Right ventricle myocardium superior (tissue), 1 donor: ENCODE results near the gene ZNF417. TPM values are rescaled to one million over a fixed set of nuclear protein-coding genes. Genes with fewer than 3 reads are reported as not detected.
"Not testable (repeated sequence)": the region's sequence is repeated elsewhere in the genome, so short reads cannot be mapped to it uniquely, and the experiment has no call there.

ENCODE experiments used
- ATAC-seq: fragments of 200-7000 bp; cut with Tn5 transposase; one replicate; pipeline ENCODE4 v1.9.1; 2020; ENCODE audit warnings: mild to moderate bottlenecking; ENCODE audit not compliant: poor library complexity
- DNase-seq: peaks from one replicate; pipeline ENCODE4 v3.0.0-alpha.2; 2020
- intact Hi-C: fragments of 100-400 bp; cut with DNase I; formaldehyde crosslinking; loops from one replicate; pipeline ENCODE4 v1.11.2; 2022
- long read RNA-seq: library from polyadenylated mRNA; unstranded; transcript quantifications from one replicate; pipeline ENCODE4 v2.0.0, GENCODE V29; 2021
- total RNA-seq: library from RNA; stranded (reverse); fragmentation: NEBNext Ultra II Directional; extraction: Animal tissue kit (Norgen Biotek cat#: 25700); gene quantifications from one replicate; pipeline ENCODE4 v1.2.1, GENCODE V29; 2021
- donor health status: DM: no; HTN: yes; CAD: no; lungs with severe emphysema.

ZNF417 gene
- total RNA-seq, result 10.0 TPM
- long read RNA-seq, partial matches to known transcripts, result 0 of 3 reads
- long read RNA-seq, other reads (novel, unspliced or antisense), result 1 of 3 reads

DNA sequence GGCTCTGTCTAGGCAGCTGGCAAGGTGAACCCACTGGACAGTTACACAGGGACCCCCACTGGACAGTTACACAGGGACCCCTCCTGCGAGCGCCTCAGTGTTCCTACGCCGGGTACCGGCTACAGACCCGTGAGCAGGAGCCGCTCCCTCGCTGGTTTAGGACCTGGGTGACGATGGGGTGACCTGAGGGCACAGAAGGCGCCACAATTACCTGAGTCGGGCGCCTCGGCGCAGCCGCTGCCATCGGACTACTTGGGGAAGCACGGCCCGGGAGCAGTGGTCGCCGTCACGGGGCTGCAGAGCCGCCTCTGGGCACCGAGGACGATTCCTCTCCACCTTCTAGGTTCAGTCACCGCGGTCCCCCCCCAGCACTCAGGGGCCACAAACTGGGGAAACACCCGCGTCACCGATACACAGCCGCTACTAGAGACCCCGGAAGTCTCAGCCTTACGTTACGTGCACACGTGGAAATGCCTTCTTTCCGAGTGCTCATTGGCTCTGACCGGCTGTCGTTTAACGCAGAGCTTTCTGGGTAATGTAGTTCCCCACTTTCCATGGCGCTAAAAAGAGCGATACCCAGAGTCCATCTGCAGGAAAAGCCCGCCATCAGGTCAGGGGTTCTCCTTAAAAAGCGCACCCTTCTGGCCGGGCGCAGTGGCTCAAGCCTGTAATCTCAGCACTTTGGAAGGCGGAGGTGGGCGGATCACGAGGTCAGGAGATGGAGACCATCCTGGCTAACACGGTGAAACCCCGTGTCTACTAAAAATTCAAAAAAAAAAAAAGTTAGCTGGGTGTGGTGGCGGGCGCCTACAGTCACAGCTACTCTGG is at the start of gene ZNF417:
Gene ZNF417 (minus strand): TSS at position 425 of the 828 bp plus-strand sequence. CDS start 181 bp downstream, at position 244.
- intact Hi-C loops, result not testable (repeated sequence)
- peak; percentile 100 for ATAC-seq
- DNase-seq, result peak; percentile 83

DNA sequence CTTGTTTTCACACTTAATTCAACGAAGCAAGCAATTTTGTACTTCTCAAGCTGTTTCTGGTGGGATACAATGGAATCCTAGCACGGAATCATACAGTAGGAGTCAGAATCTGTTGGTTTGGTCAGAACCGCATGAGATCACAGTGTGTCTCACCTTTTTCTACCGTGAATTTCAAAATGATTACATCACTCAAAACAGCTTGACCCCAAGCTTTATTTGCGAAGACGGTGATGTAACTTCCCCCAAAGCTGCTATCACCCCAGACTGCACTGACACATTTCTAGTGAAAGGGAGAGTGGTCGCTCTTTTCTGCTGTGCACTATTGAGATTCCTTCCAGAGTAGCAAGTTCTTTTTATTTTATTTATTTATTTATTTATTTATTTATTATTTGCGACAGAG is 48.4 kb upstream of the ZNF417 start:
- no peak for ATAC-seq
- DNase-seq, result no peak
- intact Hi-C loops, result no loop called here

DNA sequence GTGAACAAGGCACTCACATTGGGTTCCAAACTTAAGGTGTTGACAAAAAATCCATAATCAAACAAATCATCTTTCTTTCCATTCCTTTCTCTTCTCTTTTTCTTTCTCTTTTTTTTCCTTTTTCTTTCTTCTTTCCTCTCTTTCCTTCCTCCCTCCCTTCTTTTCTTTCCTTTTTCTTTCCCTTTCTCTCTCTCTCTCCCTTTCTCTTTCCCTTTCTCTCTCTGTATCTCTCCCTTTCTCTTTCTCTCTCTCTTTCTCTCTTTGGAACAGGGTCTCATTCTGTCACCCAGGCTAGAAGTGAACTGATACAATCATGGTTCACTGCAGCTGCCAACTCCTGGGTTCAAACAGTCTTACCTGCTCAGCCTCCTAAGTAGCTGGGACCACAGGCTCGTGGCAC is 45.4 kb upstream of the ZNF417 start:
- DNase-seq (no peak), ATAC-seq (no peak)
- intact Hi-C loops, result no loop called here

DNA sequence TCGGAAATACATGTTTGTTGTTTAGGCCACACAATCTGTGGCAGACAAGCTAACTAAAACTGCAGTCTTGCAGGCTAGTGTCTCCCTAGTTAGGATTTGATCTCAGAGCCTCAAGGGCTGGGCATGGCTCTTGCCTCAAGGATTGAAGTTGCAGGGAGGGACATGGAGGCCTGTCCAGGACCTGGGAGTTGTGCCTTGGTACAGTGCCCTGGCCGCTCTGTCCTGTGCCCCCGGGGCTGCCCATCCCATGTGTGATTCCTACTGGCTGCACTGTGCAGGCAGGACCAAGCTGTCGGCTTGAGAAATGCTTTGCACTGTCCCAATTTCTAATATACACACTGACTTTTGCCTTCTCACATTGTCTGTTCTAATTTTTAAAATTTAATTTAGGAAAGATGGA is 38.6 kb upstream of the ZNF417 start:
- intact Hi-C loops, result no loop called here
- ATAC-seq, result no peak
- DNase-seq, result no peak

DNA sequence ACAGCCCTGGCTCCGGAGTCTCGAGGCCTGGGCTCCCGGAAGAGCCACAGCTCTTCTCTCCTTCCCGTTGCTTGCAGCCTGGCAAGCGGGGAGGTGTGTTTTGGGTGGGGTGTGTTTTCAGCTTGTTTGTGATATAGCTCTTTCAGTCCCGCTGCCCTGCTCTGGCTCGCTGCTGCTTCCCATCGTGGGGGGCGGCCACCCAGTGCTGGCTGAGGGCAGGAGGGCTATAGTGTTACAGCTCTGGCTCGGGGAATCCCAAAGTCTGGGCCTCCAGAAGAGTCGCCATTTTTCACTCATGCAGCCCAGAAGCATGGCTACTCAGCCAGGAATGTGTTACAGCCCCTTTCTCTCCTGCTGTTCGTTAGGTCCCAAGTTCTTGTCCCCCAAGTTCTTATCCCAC is 33.3 kb upstream of the ZNF417 start:
- ATAC-seq (no peak), DNase-seq (no peak)
- intact Hi-C loops, result no loop called here

DNA sequence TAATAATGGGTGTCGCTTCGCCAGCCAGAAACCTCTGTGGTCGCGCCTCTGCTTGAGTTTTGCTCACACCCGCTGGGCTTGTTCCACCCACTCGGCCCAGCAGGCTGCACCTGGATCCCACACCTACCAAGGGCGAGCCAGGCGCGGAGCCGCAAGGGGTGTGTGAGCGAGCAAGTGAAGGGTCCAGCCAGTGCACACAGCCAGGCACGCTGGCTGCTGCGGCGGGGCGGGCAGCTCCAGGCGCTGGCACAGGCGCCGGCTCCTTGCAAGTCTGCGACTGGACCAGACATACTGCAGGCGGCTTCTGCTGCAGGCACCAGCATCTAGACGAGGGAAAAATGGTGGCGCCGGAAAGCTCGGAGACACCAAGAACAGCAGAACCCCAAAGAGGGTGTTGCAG is 32.9 kb upstream of the ZNF417 start:
- DNase-seq (no peak), ATAC-seq (no peak)
- intact Hi-C loops, result no loop called here

DNA sequence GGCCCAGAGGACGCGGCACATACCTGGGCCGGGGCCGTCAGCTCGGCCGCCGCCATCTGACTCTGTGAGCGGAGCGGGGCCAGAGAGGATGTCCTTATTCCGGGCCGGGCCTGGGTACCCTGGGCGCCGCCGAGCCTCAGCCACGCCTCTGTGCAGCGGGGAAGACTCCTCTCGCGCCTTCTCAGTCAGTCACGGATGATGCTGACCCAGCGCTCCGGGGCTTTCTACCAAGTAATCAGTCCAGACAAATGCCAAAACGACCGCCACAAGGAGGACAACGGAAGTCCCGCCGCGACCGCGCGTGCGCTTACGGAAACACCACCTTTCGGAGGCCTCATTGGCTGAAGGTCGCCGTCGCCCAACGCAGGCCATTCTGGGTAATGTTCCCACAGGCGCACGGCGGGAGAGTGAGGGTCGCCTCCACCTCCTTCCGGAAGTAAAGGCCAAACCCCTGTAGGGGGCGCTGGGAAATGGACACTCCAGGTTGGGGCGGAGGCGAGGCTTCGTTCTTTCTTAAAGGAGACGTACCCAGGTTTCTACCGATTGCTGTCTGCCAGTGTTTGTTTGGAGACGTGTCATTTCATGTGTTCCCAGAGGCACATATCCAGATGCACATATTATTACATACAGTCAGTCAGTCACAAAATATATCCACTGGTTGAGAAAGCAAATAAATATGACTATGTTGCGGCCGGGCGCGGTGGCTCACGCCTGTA is 31.2 kb upstream of the ZNF417 start, which contains the start of gene ZNF256:
Gene ZNF256 (minus strand): TSS at position 288 of the 716 bp plus-strand sequence. CDS start 232 bp downstream, at position 56.
- intact Hi-C loops, result no loop called here
- DNase-seq (peak; percentile 98), ATAC-seq (peak; percentile 99)

DNA sequence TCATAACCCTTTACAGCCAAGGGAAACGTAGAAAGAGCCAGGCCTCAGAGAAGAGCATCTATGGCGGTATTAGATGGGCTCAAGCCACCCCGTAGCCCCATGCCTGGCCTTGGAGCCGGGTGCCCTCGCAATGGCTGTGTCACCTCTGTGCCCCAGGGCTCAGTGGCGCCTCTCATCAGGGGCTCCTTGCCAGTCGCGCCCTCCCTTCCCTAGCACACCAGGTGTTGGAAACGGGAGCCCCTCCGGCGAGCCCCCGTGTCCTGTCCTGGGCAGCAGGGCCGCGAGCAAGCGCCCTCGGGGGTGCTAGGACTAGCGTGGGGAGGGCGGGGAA is 30.7 kb upstream of the ZNF417 start:
- intact Hi-C loops, result no loop called here
- DNase-seq (no peak), ATAC-seq (peak; percentile 4)

DNA sequence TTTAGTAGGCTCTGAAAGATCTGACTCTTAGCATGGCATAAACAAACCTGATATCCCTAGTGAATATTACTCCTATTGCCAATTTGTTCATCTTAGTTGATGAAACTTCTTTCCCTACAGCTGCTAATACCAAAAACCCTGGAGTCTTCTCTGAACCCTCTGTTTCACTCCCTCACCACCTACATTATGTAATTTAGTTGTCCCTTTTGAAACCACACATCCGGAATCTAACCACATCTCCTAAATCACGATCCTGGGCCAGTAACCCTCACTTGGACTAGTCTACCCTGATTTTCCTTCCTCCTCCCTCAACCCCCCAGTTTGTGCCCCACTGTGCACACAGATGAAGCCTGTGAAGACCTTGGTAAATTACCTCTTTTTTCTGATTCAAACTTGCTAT is 29.9 kb upstream of the ZNF417 start:
- intact Hi-C loops, result no loop called here
- no peak for DNase-seq
- no peak for ATAC-seq

DNA sequence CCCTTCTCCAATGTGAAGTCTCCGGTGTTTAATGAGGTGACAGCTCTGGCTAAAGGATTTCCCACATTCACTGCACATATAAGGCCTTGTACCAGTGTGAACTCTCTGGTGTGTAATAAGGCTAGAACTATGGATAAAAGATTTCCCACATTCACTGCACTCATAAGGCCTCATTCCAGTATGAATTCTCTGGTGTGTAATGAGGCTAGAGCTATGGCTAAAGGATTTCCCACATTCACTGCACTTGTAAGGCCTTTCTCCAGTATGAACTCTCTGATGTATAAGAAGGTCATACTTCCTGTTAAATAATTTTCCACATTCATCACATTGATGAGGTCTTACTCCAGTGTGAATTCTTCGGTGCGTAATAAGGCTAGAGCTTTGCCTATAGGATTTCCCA is 25.2 kb upstream of the ZNF417 start:
- no peak for ATAC-seq

DNA sequence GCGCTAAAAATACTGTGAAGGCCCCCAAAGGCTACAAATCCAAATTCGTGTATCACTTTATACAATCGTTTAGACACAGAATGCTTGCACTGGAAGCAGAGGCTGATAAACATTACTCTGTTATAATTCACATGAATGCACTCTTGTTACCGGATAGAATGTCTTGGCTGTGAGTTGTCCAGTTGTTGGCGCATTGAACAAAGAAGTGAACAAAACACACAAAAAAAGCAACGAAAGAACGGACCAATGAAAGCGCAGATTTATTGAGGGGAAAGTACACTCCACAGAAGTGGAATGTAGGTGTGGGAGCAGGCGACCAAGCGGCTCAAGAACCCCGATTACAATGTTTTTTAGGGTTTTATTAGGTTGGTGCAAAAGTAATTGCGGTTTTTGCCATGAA is 19.3 kb upstream of the ZNF417 start:
- intact Hi-C loops, result no loop called here
- ATAC-seq (no peak), DNase-seq (no peak)

More for the DNA sequence above, 25.2 kb upstream of the ZNF417 start:
- intact Hi-C loops, result no loop called here
- no peak for DNase-seq

DNA sequence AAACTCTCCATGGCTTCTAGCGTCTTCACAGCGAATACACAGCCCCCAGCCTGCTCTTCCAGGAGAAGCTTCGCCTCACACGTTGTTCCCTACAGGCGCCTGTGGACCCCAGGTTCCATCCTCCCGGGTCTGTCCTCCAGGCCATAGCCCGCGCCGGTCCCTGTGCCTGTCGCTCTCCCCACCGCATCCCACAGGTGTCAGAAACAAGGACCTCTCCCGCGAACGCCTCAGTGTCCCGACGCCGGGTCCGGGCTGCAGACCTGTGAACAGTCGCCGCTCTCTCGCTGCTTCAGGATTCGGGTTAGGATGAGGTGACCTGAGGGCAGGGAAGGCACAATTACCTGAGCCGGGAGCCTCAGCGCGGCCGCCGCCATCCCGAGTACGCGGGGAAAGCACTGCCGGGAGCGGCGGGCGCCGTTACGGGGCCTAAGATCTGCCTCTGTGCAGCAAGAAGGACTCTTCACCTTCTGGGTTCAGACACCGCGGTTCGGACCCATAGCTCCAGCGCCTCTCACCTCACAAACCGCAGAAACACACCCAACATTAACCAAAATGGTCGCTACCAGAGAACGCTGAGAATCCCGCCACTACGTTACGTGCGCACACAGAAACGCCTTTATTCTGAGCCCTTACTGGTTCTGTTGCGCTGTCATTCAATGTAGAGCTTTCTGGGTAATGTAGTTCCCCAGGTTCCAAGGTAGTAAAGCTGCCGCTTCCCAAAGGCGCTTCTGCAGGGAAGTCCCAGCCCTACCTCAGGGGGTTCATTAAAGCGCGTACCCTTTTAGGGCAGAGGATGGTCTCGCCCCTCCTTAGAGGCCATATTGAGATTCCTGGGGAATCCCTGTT is 18.7 kb upstream of the ZNF417 start, which contains the start of gene ZNF418:
Gene ZNF418 (minus strand): TSS at position 583 of the 846 bp plus-strand sequence. CDS start 1,580 bp downstream, outside the sequence.
- ATAC-seq, result peak; percentile 98
- DNase-seq, result peak; percentile 52
- intact Hi-C loops, result no loop called here

DNA sequence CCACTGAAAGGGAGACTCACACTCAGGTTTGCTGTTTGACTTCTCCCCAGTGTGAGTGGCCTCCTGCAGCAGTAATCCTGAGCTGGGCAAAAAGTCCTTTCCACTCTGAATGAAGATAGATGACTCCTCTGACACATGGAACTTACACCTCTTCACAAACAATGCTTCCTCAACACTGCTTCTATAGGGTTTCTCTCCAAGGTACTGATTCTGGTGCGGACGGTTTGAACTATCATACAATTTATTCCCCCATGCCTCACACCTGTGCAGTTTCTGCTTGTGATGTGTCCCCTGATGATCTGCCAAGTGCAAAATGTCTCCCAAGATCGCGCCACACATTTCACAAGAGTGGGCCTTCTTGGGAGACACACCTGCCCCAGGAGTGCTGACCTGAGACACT is 11.2 kb upstream of the ZNF417 start:
- intact Hi-C loops, result no loop called here
- DNase-seq (no peak), ATAC-seq (no peak)

DNA sequence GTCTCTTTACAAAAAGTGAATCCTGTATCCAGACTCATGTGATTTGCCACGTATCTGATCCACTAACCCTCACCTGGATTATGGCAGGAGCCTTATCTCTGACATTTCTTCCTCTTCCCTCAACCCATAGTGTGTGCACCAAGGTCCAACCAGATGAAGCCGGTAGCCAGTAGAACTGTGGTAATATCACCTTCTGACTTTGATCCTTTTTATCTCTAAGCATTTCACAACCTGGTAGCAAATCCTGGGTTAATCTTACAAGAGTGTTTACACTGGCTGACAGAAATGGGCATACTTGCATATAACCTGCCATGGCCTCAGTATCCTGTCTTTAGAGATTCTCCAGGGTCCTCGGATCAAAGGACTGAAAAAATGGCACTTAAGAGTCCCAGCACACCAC is 1.9 kb downstream of the ZNF417 start:
- ATAC-seq (no peak), DNase-seq (no peak)
- intact Hi-C loops, result no loop called here

DNA sequence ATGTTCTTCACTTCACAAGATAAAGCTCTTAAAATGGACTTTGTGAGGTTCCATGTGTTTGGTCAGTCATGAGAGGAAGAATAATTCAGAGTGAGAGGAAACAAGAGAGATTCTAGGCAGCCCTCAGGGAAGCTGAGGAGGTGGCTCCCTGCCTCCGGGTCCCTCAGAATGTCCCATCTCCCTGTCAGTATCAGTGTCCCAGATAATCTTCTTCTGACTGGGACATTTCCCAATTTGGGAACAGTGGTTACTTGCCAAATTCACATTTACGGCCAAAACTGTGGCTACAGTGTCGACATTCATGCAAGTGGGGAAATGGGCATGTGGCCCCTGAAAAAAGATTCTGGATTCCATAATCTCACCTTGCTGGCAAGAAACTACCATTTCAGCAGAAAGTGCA is 9.0 kb downstream of the ZNF417 start:
- ATAC-seq, result no peak
- DNase-seq, result no peak
- intact Hi-C loops, result no loop called here

DNA sequence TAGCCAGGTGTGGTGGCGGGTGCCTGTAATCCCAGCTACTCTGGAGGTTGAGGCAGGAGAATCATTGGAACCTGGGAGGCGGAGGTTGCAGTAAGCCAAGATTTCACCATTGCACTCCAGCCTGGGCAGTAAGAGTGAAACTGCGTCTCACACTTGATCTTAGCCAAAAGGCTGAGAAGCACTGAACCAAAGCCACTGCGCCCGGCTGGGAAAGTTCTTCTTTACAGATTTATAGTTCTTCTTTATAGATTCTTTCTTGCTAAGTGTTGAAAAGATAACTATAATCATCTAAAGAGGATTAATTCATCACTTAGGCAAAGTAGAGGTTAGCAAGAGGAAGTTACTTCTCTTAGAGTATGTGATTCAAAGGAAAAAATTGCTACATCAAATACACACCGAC is 11.1 kb downstream of the ZNF417 start:
- ATAC-seq (no peak), DNase-seq (no peak)
- intact Hi-C loops, result no loop called here

DNA sequence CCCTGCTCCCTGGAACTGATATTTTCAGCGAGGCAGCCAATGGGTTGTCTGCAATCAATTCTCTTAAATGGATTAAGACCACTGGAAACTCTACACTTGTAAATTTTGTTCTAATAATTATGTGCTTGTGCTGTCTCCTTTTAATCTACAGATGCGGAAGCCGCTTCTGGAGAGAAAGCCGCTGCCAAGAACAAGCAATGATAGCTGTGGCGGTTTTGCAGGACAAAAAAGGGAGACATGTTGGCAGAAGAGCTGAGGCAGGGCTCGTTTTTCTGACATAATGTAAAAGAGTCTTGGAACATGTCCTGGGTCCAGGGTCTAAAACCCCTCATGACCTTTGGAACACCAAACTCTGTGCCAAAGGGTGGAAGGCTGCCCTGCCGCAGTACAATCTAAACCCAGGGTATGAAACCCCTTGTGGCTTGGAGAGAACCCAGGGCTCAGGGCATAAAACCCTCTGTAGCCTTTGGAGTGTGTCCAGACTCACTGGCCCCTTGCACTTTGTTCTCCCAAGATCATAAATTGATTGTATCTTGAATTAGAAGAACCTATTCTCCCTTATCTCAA is 12.7 kb downstream of the ZNF417 start:
- ATAC-seq, result no peak
- intact Hi-C loops, result no loop called here

DNA sequence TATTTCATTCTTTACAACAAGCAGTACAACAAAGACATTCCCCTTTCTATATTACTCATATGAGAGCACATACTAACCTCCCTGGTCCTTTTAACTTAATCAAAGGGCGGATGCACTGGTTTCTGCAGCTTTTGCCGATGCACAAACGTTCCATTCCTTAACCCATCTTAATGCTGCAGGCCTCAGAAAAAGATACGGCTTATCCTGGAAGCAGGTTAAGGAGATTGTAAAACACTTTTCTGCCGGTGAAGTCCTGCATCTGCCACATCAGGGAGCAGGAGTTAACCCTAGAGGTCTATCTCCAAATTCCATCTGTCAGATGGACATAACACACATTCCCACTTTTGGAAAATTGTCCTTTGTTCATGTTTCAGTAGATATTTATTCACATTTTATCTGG is 16.1 kb downstream of the ZNF417 start:
- ATAC-seq (no peak), DNase-seq (no peak)
- intact Hi-C loops, result no loop called here

More for the DNA sequence above, 12.7 kb downstream of the ZNF417 start:
- DNase-seq, result no peak

DNA sequence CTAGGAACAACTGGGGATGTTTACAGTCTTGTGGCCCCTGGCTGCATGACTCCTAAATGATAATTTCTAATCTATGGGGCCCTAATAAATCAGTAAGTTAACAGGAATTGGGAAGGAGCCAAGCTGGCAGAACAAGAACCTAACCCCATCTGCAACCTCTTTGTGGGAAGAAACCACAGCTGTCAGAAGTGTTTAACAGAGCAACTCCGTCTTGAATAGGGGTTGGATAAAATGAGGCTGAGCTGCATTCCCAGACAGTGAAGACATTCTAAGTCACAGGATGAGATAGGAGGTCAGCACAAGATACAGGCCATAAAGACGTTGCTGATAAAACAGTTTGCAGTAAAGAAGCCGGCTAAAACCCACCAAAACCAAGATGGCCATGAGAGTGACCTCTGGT is 25.7 kb downstream of the ZNF417 start:
- ATAC-seq, intact Hi-C loops: not testable (repeated sequence)

More for the DNA sequence above, 25.7 kb downstream of the ZNF417 start:
- DNase-seq, result not testable (repeated sequence)
